SU-DHL-6 (cell line): Measurements from ENCODE around the gene HSD17B2.
"Not testable (repeated sequence)": the region's sequence is repeated elsewhere in the genome, so short reads cannot be mapped to it uniquely, and the experiment has no call there.

Source experiments
- H2AFZ ChIP-seq: fragments of 200-600 bp; sonication (generic); 2 replicates; pipeline ENCODE4 v1.6.1; 2014; ENCODE audit warnings: low read depth, mild to moderate bottlenecking, moderate library complexity, mixed read lengths, antibody characterized with exemption, low read length; ENCODE audit not compliant: severe bottlenecking
- H3F3A ChIP-seq: fragments of 200-600 bp; shearing (Covaris generic); 2 replicates; pipeline ENCODE4 v1.6.0; 2016; ENCODE audit warnings: antibody characterized with exemption, mild to moderate bottlenecking; ENCODE audit not compliant: insufficient read depth
- H3K27ac ChIP-seq: fragments of 200-600 bp; sonication (generic); 2 replicates; pipeline ENCODE4 v1.5.1; 2016; ENCODE audit warnings: low read depth, mild to moderate bottlenecking, low read length, moderate library complexity, mixed read lengths
- H3K27me3 ChIP-seq: fragments of 200-600 bp; sonication (generic), shearing (Covaris generic); 2 replicates; pipeline ENCODE4 v1.6.0; 2014; ENCODE audit warnings: mild to moderate bottlenecking, low read length
- H3K36me3 ChIP-seq: fragments of 200-600 bp; sonication (generic); 2 replicates; pipeline ENCODE4 v1.6.1; 2014; ENCODE audit warnings: mild to moderate bottlenecking, low read length, mixed read lengths
- H3K4me2 ChIP-seq: fragments of 300-600, 200-600 bp; shearing (Covaris generic), sonication (generic); 2 replicates; pipeline ENCODE4 v1.6.0; 2014; ENCODE audit warnings: low read length, low read depth, mild to moderate bottlenecking; ENCODE audit not compliant: poor library complexity, severe bottlenecking
- H3K4me3 ChIP-seq: fragments of 200-600 bp; sonication (generic); 2 replicates; pipeline ENCODE4 v1.5.1; 2014; ENCODE audit warnings: antibody characterized with exemption, low read length, mild to moderate bottlenecking, mixed read lengths; ENCODE audit not compliant: insufficient read depth, poor library complexity, severe bottlenecking
- H3K79me2 ChIP-seq: fragments of 200-600 bp; sonication (generic); 2 replicates; pipeline ENCODE4 v1.6.1; 2014; ENCODE audit warnings: mild to moderate bottlenecking, low read length, moderate library complexity; ENCODE audit not compliant: insufficient read depth
- H3K9ac ChIP-seq: fragments of 200-600 bp; sonication (generic); 2 replicates; pipeline ENCODE4 v1.7.0; 2014; ENCODE audit warnings: mild to moderate bottlenecking, low read length
- H3K9me2 ChIP-seq: fragments of 200-600 bp; sonication (generic); replicated peaks from 2 replicates; pipeline ENCODE4 v1.6.1; 2014; ENCODE audit warnings: low read length; ENCODE audit not compliant: insufficient read depth
- H3K9me3 ChIP-seq: fragments of 200-600 bp; sonication (generic); 2 replicates; pipeline ENCODE4 v1.6.1; 2014; ENCODE audit warnings: low read length, mixed read lengths; ENCODE audit not compliant: insufficient read depth
- H4K20me1 ChIP-seq: fragments of 200-600 bp; sonication (generic); 2 replicates; pipeline ENCODE4 v1.6.1; 2014; ENCODE audit warnings: low read depth, mild to moderate bottlenecking, antibody characterized with exemption, low read length, moderate library complexity, mixed read lengths
- CTCF ChIP-seq: fragments of 200-600 bp; sonication (generic); IDR thresholded peaks from one replicate; pipeline ENCODE4 v1.5.1; 2017; ENCODE audit warnings: antibody characterized with exemption, mild to moderate bottlenecking, low read length, moderate library complexity; ENCODE audit not compliant: insufficient read depth, poor library complexity, severe bottlenecking
- EZH2phosphoT487 ChIP-seq: fragments of 200-600 bp; sonication (generic), shearing (Covaris generic); conservative IDR thresholded peaks from 2 replicates; pipeline ENCODE4 v1.6.1; 2018; ENCODE audit warnings: mild to moderate bottlenecking, antibody characterized with exemption, low read length, moderate library complexity, mixed read lengths

HSD17B2 gene

GRCh38 chr16:82007189-82007588 is 27.9 kb upstream of the HSD17B2 start:
- no peak overlapping the region for H3K4me3 ChIP-seq
- H3K27me3 ChIP-seq, result no peaks in the 10 kb centered on the region
- H3K4me2 ChIP-seq, result no peak overlapping the region
- H3K9me2 ChIP-seq, result no peaks in the 10 kb centered on the region
- H3K9ac ChIP-seq, result no peak overlapping the region
- H2AFZ ChIP-seq, result no peak overlapping the region
- no peaks in the 10 kb centered on the region for H3F3A ChIP-seq
- H4K20me1 ChIP-seq, result no peaks in the 10 kb centered on the region
- no peaks in the 10 kb centered on the region for H3K79me2 ChIP-seq
- no peaks in the 10 kb centered on the region for H3K36me3 ChIP-seq
- peaks cover 29% of the 10 kb centered on the region; the same call in 1 of the 2 replicates for H3K9me3 ChIP-seq
- no peak overlapping the region for H3K27ac ChIP-seq
- TF ChIP-seq CTCF (no peak), EZH2phosphoT487 (no peak)

GRCh38 chr16:82008957-82009592 is 26.0 kb upstream of the HSD17B2 start:
- H3K79me2 ChIP-seq, result no peaks in the 10 kb centered on the region
- H3F3A ChIP-seq, result no peaks in the 10 kb centered on the region
- no peak overlapping the region for H3K4me2 ChIP-seq
- H4K20me1 ChIP-seq, result no peaks in the 10 kb centered on the region
- no peak overlapping the region for H3K4me3 ChIP-seq
- H2AFZ ChIP-seq, result no peak overlapping the region
- no peak overlapping the region for H3K9ac ChIP-seq
- no peak overlapping the region for H3K27ac ChIP-seq
- peaks cover 29% of the 10 kb centered on the region; the same call in 1 of the 2 replicates for H3K9me3 ChIP-seq
- H3K27me3 ChIP-seq, result no peaks in the 10 kb centered on the region
- TF ChIP-seq EZH2phosphoT487 (no peak), CTCF (no peak)
- no peaks in the 10 kb centered on the region for H3K36me3 ChIP-seq
- H3K9me2 ChIP-seq, result no peaks in the 10 kb centered on the region

- H3K4me3 ChIP-seq, H3F3A ChIP-seq, H3K9me2 ChIP-seq, H4K20me1 ChIP-seq, H2AFZ ChIP-seq, H3K27me3 ChIP-seq, H3K36me3 ChIP-seq, H3K4me2 ChIP-seq, H3K27ac ChIP-seq, H3K9ac ChIP-seq, H3K79me2 ChIP-seq: not testable (repeated sequence)
- H3K9me3 ChIP-seq, result peaks cover 29% of the 10 kb centered on the region; the same call in 1 of the 2 replicates
These were observed 25.3 kb upstream of the HSD17B2 start for GRCh38 chr16:82009789-82010188.

- H3K79me2 ChIP-seq, result no peaks in the 10 kb centered on the region
- H3K27me3 ChIP-seq, result no peaks in the 10 kb centered on the region
- H3K4me3 ChIP-seq, result peak overlapping the region; percentile 46
- H3K9me3 ChIP-seq, result peaks cover 29% of the 10 kb centered on the region; the same call in 1 of the 2 replicates
- H4K20me1 ChIP-seq, result no peaks in the 10 kb centered on the region
- no peak for TF ChIP-seq EZH2phosphoT487
- no peak for TF ChIP-seq CTCF
- H3F3A ChIP-seq, result no peaks in the 10 kb centered on the region
- peak overlapping the region; percentile 53 for H3K4me2 ChIP-seq
- no peaks in the 10 kb centered on the region for H3K36me3 ChIP-seq
- peak overlapping the region; percentile 16 for H2AFZ ChIP-seq
- no peaks in the 10 kb centered on the region for H3K9me2 ChIP-seq
- H3K27ac ChIP-seq, result no peak overlapping the region
- peak overlapping the region; percentile 39 for H3K9ac ChIP-seq
These were observed 24.4 kb upstream of the HSD17B2 start for GRCh38 chr16:82010649-82011048.
